Endodermal cell (in vitro differentiated cells): Measurements from ENCODE around the gene SLC8B1. TPM values are rescaled to one million over a fixed set of nuclear protein-coding genes. Genes with fewer than 3 reads are reported as not detected.

ENCODE experiments used
- DNase-seq: peaks from one replicate; pipeline ENCODE4 v3.0.0-alpha.2; 2017
- H3K27ac ChIP-seq: 2 replicates; pipeline ENCODE4 v1.5.1; 2013; ENCODE audit warnings: mild to moderate bottlenecking, low read depth, low read length, moderate library complexity
- H3K27me3 ChIP-seq: 2 replicates; pipeline ENCODE4 v1.6.1; 2013; ENCODE audit warnings: mild to moderate bottlenecking, low read length, moderate library complexity; ENCODE audit not compliant: insufficient read depth, control insufficient read depth, poor library complexity, severe bottlenecking
- H3K36me3 ChIP-seq: 2 replicates; pipeline ENCODE4 v1.7.0; 2013; ENCODE audit warnings: mild to moderate bottlenecking, low read length, moderate library complexity; ENCODE audit not compliant: control insufficient read depth, insufficient read depth
- H3K4me1 ChIP-seq: one replicate; pipeline ENCODE4 v1.7.0; 2013; ENCODE audit warnings: low read length; ENCODE audit not compliant: control insufficient read depth, insufficient read depth
- H3K4me3 ChIP-seq: 2 replicates; pipeline ENCODE4 v1.5.1; 2013; ENCODE audit warnings: mild to moderate bottlenecking, low read length, moderate library complexity
- H3K9ac ChIP-seq: 2 replicates; pipeline ENCODE4 v1.6.1; 2013; ENCODE audit warnings: mild to moderate bottlenecking, low read length, moderate library complexity; ENCODE audit not compliant: poor library complexity, severe bottlenecking; ENCODE audit errors: extremely low read depth
- H3K9me3 ChIP-seq: 2 replicates; pipeline ENCODE4 v1.6.1; 2013; ENCODE audit warnings: mild to moderate bottlenecking, low read length, moderate library complexity; ENCODE audit not compliant: control insufficient read depth
- H3K27ac Mint-ChIP-seq: 2 replicates; pipeline ENCODE4 v1.8.0; 2020; ENCODE audit warnings: mixed read lengths
- H3K27me3 Mint-ChIP-seq: 2 replicates; pipeline ENCODE4 v1.8.0; 2021; ENCODE audit warnings: mild to moderate bottlenecking, mixed read lengths; ENCODE audit not compliant: insufficient read depth
- H3K36me3 Mint-ChIP-seq: 2 replicates; pipeline ENCODE4 v1.8.0; 2020; ENCODE audit warnings: low read depth, mixed read lengths
- H3K4me1 Mint-ChIP-seq: 2 replicates; pipeline ENCODE4 v1.8.0; 2020; ENCODE audit warnings: mixed read lengths
- H3K4me3 Mint-ChIP-seq: 2 replicates; pipeline ENCODE4 v1.8.0; 2020; ENCODE audit warnings: mild to moderate bottlenecking, moderate library complexity, mixed read lengths
- H3K9me3 Mint-ChIP-seq: 2 replicates; pipeline ENCODE4 v1.8.0; 2020; ENCODE audit warnings: mild to moderate bottlenecking, mixed read lengths
- WGBS, 2 experiments: methylation state at CpG; one replicate each; pipeline versions ENCODE4 v1.1.5 to v1.1.7; 2013; ENCODE audit warnings: missing lambda C conversion rate in 2 of 2, mixed read lengths in 1 of 2; ENCODE audit not compliant: insufficient coverage in 1 of 2, insufficient read length in 1 of 2; 5-methylcytosine and 5-hydroxymethylcytosine counted together
- long read RNA-seq, 4 experiments: library from polyadenylated mRNA in 2 of 4; library from RNA in 1 of 4; library from capped mRNA in 1 of 4; stranded (forward) in 3 of 4; unstranded in 1 of 4; transcript quantifications; one replicate each; pipeline ENCODE4 v2.0.0, GENCODE V29; 2020 to 2021; ENCODE audit warnings: inconsistent platforms in 1 of 4
- polyA plus RNA-seq, 2 experiments: library from polyadenylated mRNA; stranded (reverse); fragments of 50-300 nt; gene quantifications; one replicate each; pipeline ENCODE4 v1.2.3, GENCODE V29; 2013
- total RNA-seq, 2 donors: library from RNA; stranded (reverse); fragmentation: NEBNext Ultra II Directional in 1 of 2; extraction: Animal tissue kit (Norgen Biotek cat#: 25700) in 1 of 2; gene quantifications; 2 replicates in 1 of 2; 3 replicates in 1 of 2; pipeline ENCODE4 v1.2.1, GENCODE V29; 2021
- TF ChIP-seq, protein P1 (sequence below): fragments of 200-600 bp; sonication (generic); conservative IDR thresholded peaks from 2 replicates; pipeline ENCODE4 v1.5.0; 2021; ENCODE audit warnings: antibody characterized with exemption, mild to moderate bottlenecking

The SLC8B1 gene
- total RNA-seq = 1 to 10 TPM; 6.9 to 9.1 TPM
- polyA plus RNA-seq (2013, experiment 1 of 2) = 8.2 TPM
- 8.4 TPM for polyA plus RNA-seq (2013, experiment 2 of 2)
- long read RNA-seq, experiment 1, partial matches to known transcripts = 0 of 3 reads
- long read RNA-seq, experiment 1, other reads (novel, unspliced or antisense) = 2 of 3 reads
- long read RNA-seq, experiment 2, partial matches to known transcripts = 9 of 21 reads
- long read RNA-seq, experiment 2, other reads (novel, unspliced or antisense) = 11 of 21 reads
- long read RNA-seq, experiment 3, partial matches to known transcripts = 30 of 52 reads
- long read RNA-seq, experiment 3, other reads (novel, unspliced or antisense) = 19 of 52 reads
- long read RNA-seq, experiment 4, partial matches to known transcripts = 1 of 5 reads
- long read RNA-seq, experiment 4, other reads (novel, unspliced or antisense) = 2 of 5 reads

DNA sequence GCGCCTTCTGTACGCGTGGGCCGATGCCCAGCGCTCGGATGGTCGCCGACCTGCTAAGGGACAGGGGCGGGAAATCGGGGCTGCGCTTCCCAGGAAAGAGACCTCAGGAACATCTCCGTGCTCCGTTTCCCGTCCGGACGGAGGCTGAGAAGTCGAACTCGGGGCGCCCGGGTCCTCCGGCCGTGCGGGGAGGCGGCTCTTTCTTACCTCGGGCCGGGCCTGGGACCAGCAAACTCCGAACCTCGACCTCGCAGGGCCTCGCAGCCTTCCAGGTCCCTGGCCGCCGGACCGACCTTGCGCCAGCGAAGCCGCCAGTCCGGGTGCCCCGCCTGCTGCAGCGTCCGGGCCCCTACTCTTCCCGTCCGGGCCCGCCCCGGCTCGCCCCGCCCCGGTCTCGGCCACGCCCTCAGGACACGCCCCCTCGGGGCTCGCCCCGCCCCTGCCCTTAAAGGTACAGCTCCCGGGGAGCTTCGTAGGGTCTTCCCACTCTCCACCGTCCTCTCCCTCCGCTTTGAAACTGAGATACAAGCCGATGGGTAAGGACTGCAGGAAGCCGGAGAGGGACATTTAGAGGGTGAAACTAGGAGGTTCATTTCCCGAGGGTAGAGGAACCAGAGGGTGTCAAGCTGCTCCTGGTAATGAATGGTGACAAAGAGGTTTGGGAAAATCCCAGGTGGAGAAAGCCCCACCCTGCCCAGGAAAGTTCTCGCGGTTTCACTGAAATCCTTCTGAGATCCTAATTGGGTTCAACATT is at the start of gene SLC8B1:
TSS of gene SLC8B1 (minus strand) at position 324 of the 754 bp plus-strand sequence. CDS start 2,231 bp downstream, outside the sequence.
- H3K27ac ChIP-seq = no peak within 1 kb of the TSS
- H3K27me3 Mint-ChIP-seq = peaks cover 34% of the 10 kb centered on the region
- H3K4me3 Mint-ChIP-seq = peak within 1 kb of the TSS; percentile 67
- TF ChIP-seq, protein P1, sequence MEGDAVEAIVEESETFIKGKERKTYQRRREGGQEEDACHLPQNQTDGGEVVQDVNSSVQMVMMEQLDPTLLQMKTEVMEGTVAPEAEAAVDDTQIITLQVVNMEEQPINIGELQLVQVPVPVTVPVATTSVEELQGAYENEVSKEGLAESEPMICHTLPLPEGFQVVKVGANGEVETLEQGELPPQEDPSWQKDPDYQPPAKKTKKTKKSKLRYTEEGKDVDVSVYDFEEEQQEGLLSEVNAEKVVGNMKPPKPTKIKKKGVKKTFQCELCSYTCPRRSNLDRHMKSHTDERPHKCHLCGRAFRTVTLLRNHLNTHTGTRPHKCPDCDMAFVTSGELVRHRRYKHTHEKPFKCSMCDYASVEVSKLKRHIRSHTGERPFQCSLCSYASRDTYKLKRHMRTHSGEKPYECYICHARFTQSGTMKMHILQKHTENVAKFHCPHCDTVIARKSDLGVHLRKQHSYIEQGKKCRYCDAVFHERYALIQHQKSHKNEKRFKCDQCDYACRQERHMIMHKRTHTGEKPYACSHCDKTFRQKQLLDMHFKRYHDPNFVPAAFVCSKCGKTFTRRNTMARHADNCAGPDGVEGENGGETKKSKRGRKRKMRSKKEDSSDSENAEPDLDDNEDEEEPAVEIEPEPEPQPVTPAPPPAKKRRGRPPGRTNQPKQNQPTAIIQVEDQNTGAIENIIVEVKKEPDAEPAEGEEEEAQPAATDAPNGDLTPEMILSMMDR = no peak
- peak within 1 kb of the TSS; percentile 85 for H3K4me3 ChIP-seq
- no peaks in the 10 kb centered on the region for H3K9me3 ChIP-seq
- H3K27ac Mint-ChIP-seq = no peak within 1 kb of the TSS
- H3K9ac ChIP-seq = no peak within 1 kb of the TSS
- peaks cover 5% of the 10 kb centered on the region for H3K4me1 ChIP-seq
- no peaks in the 10 kb centered on the region for H3K36me3 ChIP-seq
- 3 to 6% methylated on average over 16 to 62 of the region's 62 CpGs for WGBS, 2 experiments
- H3K27me3 ChIP-seq = peaks cover 12% of the 10 kb centered on the region
- peaks cover 3% of the 10 kb centered on the region for H3K36me3 Mint-ChIP-seq
- peaks cover 4% of the 10 kb centered on the region for H3K4me1 Mint-ChIP-seq
- DNase-seq = peak; percentile 99
- H3K9me3 Mint-ChIP-seq = no peaks in the 10 kb centered on the region

DNA sequence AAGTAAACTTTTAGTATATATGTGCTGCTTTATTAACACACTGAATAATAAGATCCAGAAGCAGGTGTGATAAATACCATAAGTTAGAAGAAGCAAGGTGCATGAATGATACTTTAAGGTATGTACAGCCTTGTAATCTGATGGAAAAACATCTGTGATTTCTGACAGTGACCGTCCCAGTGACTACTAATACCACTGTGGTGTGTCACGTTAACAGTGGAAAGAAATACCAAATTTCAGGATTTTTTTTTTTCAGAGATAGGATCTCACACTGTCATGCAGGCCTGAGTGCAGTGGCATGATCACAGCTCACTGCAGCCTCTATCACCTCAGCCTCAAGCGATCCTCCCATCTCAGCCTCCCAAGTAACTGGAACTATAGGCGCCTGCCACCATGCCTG is 47.3 kb upstream of the SLC8B1 start:
- Histone ChIP-seq H3K27me3 (no peaks in the 10 kb centered on the region), H3K4me1 (no peaks in the 10 kb centered on the region), H3K36me3 (peaks cover 18% of the 10 kb centered on the region), H3K4me3 (no peak overlapping the region), H3K9ac (no peak overlapping the region), H3K27ac (no peak overlapping the region), H3K9me3 (no peaks in the 10 kb centered on the region)
- no peaks in the 10 kb centered on the region for H3K9me3 Mint-ChIP-seq
- TF ChIP-seq, protein P1 = no peak
- WGBS, 2 experiments = 86 to 93% methylated on average over 3 to 4 of the region's 4 CpGs
- no peaks in the 10 kb centered on the region for H3K27me3 Mint-ChIP-seq
- DNase-seq = no peak
- no peaks in the 10 kb centered on the region for H3K4me1 Mint-ChIP-seq
- H3K4me3 Mint-ChIP-seq = no peak overlapping the region
- no peak overlapping the region for H3K27ac Mint-ChIP-seq
- H3K36me3 Mint-ChIP-seq = peaks cover 27% of the 10 kb centered on the region

DNA sequence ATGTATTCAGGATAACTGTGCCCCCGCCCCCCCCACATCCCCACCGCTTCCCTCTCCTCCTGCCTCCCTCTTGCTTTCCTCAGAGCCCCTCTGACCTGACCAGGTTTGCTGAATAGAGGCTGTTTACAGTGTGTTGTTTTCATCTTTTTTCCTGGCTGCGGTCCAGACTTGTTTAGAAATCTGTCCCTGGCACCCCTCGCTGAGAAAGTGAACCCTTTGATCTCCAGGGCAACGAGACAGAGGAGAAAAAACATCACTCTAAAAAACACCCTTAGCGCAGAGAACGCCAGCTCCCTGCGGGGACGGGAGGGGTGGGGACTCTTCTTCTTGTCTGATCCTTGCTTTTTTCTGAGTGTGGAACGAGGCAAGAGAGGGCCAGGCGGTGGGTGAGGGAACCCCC is 46.3 kb upstream of the SLC8B1 start:
- WGBS, 2 experiments = 55 to 78% methylated on average over 5 to 11 of the region's 11 CpGs
- Histone ChIP-seq H3K4me1 (no peaks in the 10 kb centered on the region), H3K36me3 (peaks cover 18% of the 10 kb centered on the region), H3K9ac (no peak overlapping the region), H3K9me3 (no peaks in the 10 kb centered on the region), H3K27me3 (no peaks in the 10 kb centered on the region), H3K4me3 (no peak overlapping the region), H3K27ac (peak overlapping the region; percentile 47)
- TF ChIP-seq, protein P1 = no peak
- Mint-ChIP-seq H3K4me1 (no peaks in the 10 kb centered on the region), H3K27me3 (no peaks in the 10 kb centered on the region), H3K36me3 (peaks cover 25% of the 10 kb centered on the region), H3K27ac (no peak overlapping the region), H3K4me3 (no peak overlapping the region), H3K9me3 (no peaks in the 10 kb centered on the region)
- DNase-seq = no peak
